ENCODE measurements around the gene RPA3. TPM values are rescaled to one million over a fixed set of nuclear protein-coding genes. Genes with fewer than 3 reads are reported as not detected.

Gene RPA3
- total RNA-seq, 2 donors from 2014 or later = 0.66 to 6.0 TPM

- Histone ChIP-seq H3K9me3 (no peaks in the 10 kb centered on the region), H3K4me3 (no peak overlapping the region), H3K27ac (peak overlapping the region in 2 of 4 donors; percentile 26 to 30), H3K36me3 (replicated peaks in 1 of 2; ENCODE audit: insufficient read depth in 1 of 2, low read depth in 2 of 2) (no peaks in the 10 kb centered on the region), H3K4me1 (peaks cover 22% of the 10 kb centered on the region), H3K27me3 (no peaks in the 10 kb centered on the region)
- TF ChIP-seq POLR2A (IDR thresholded peaks at IDR 0.05) = no peak
- ATAC-seq = no peak
- no peak for DNase-seq
- WGBS, 2 donors = 33 to 38% methylated on average over 9 of the region's 9 CpGs
- intact Hi-C loops (cut with DNase I) = no loop called here
Measured at GRCh38 chr7:7761974-7762779, 43.8 kb upstream of the RPA3 start.

- TF ChIP-seq POLR2A (IDR thresholded peaks at IDR 0.05) (no peak), CTCF (IDR thresholded peaks at IDR 0.05) (peak in 5 of 7 experiments; percentile 9 to 43 (median 37))
- Histone ChIP-seq H3K27me3 (no peaks in the 10 kb centered on the region), H3K9me3 (no peaks in the 10 kb centered on the region), H3K4me1 (peaks cover 23% of the 10 kb centered on the region), H3K27ac (no peak overlapping the region), H3K36me3 (replicated peaks in 1 of 2; ENCODE audit: insufficient read depth in 1 of 2, low read depth in 2 of 2) (no peaks in the 10 kb centered on the region), H3K4me3 (no peak overlapping the region)
- 47 to 60% methylated on average over 5 of the region's 5 CpGs for WGBS, 2 donors
- ATAC-seq (peak; percentile 42), DNase-seq (no peak)
- intact Hi-C loops (cut with DNase I) = no loop called here
Measured at GRCh38 chr7:7761340-7761973, 43.0 kb upstream of the RPA3 start.

GRCh38 chr7:7757576-7757975 lies 39.2 kb upstream of the RPA3 start:
- H3K4me1 ChIP-seq = peaks cover 8% of the 10 kb centered on the region
- H3K4me3 ChIP-seq = no peak overlapping the region
- WGBS, 2 donors = 84 to 92% methylated on average over 4 of the region's 4 CpGs
- intact Hi-C loops (cut with DNase I) = no loop called here
- no peaks in the 10 kb centered on the region for H3K9me3 ChIP-seq
- H3K27ac ChIP-seq = no peak overlapping the region
- ATAC-seq (no peak), DNase-seq (no peak)
- no peaks in the 10 kb centered on the region for H3K27me3 ChIP-seq
- H3K36me3 ChIP-seq (replicated peaks in 1 of 2; ENCODE audit: insufficient read depth in 1 of 2, low read depth in 2 of 2) = no peaks in the 10 kb centered on the region
- no peak for TF ChIP-seq POLR2A (IDR thresholded peaks at IDR 0.05)
- TF ChIP-seq CTCF (IDR thresholded peaks at IDR 0.05) = no peak

- Histone ChIP-seq H3K9me3 (no peaks in the 10 kb centered on the region), H3K4me3 (no peak overlapping the region), H3K36me3 (replicated peaks in 1 of 2; ENCODE audit: insufficient read depth in 1 of 2, low read depth in 2 of 2) (no peaks in the 10 kb centered on the region), H3K27ac (no peak overlapping the region), H3K4me1 (peaks cover 8% of the 10 kb centered on the region), H3K27me3 (no peaks in the 10 kb centered on the region)
- no peak for ATAC-seq
- intact Hi-C loops (cut with DNase I) = no loop called here
- TF ChIP-seq POLR2A (IDR thresholded peaks at IDR 0.05) (no peak), CTCF (IDR thresholded peaks at IDR 0.05) (no peak)
- WGBS, 2 donors = 89 to 95% methylated on average over 3 of the region's 3 CpGs
- DNase-seq = no peak
Measured at GRCh38 chr7:7756577-7756976, 38.2 kb upstream of the RPA3 start.

- TF ChIP-seq POLR2A (IDR thresholded peaks at IDR 0.05) (no peak), CTCF (IDR thresholded peaks at IDR 0.05) (no peak)
- 29 to 39% methylated on average over 3 of the region's 3 CpGs for WGBS, 2 donors
- intact Hi-C loops (cut with DNase I) = no loop called here
- H3K27me3 ChIP-seq = no peaks in the 10 kb centered on the region
- peak overlapping the region in 2 of 4 donors; percentile 15 to 16 for H3K27ac ChIP-seq
- no peaks in the 10 kb centered on the region for H3K9me3 ChIP-seq
- no peak overlapping the region for H3K4me3 ChIP-seq
- H3K36me3 ChIP-seq (replicated peaks in 1 of 2; ENCODE audit: insufficient read depth in 1 of 2, low read depth in 2 of 2) = no peaks in the 10 kb centered on the region
- H3K4me1 ChIP-seq = peaks cover 18% of the 10 kb centered on the region
- DNase-seq (peak in 2 of 4 donors; percentile 33 to 59), ATAC-seq (no peak)
Measured at GRCh38 chr7:7751243-7752092, 33.1 kb upstream of the RPA3 start.
